ENCODE results near the gene ZNF547. TPM values are rescaled to one million over a fixed set of nuclear protein-coding genes. Genes with fewer than 3 reads are reported as not detected.
A peak's percentile ranks its signal among the peaks of the same experiment; 100 is the strongest.

Gene ZNF547
- total RNA-seq: 1 to 10 TPM; 1.5 to 3.5 TPM
- 3.0 TPM for polyA plus RNA-seq (2013, experiment 1 of 2)
- polyA plus RNA-seq (2013, experiment 2 of 2): 2.1 TPM
- long read RNA-seq, experiment 1: 0 reads
- long read RNA-seq, experiment 2, partial matches to known transcripts: 0 of 2 reads
- long read RNA-seq, experiment 2, other reads (novel, unspliced or antisense): 1 of 2 reads
- long read RNA-seq, experiment 3, transcript ZNF547-201 (4 exons, 2,739 nt): major isoform, 7 of 8 reads
- long read RNA-seq, experiment 3, partial matches to known transcripts: 0 of 8 reads
- long read RNA-seq, experiment 3, other reads (novel, unspliced or antisense): 1 of 8 reads
- long read RNA-seq, experiment 4: 0 reads

GRCh38 chr19:57362997-57363687 lies at the start of gene ZNF547, which contains the start of gene TRAPPC2B:
ZNF547 (plus strand) TSS chr19:57363551; CDS start chr19:57368556, 5,005 bp downstream.
TRAPPC2B (plus strand) TSS chr19:57363551; CDS start chr19:57364834, 1,283 bp downstream.
- H3K9ac ChIP-seq (ENCODE audit: extremely low read depth, low read length, poor library complexity, severe bottlenecking): peak within 1 kb of the TSS; percentile 70
- TF ChIP-seq CTCF (conservative IDR thresholded peaks at IDR 0.05): no peak
- 3 to 4% methylated on average over 41 to 47 of the region's 47 CpGs for WGBS, 2 experiments (ENCODE audit: insufficient coverage in 1 of 2, insufficient read length in 1 of 2)
- Mint-ChIP-seq H3K27ac (peak within 1 kb of the TSS; percentile 96), H3K27me3 (ENCODE audit: insufficient read depth) (no peaks in the 10 kb centered on the region), H3K36me3 (ENCODE audit: low read depth) (peaks cover 23% of the 10 kb centered on the region), H3K4me3 (peak within 1 kb of the TSS; percentile 81), H3K4me1 (peaks cover 8% of the 10 kb centered on the region), H3K9me3 (no peaks in the 10 kb centered on the region)
- DNase-seq: peak; percentile 100
- H3K27ac ChIP-seq (ENCODE audit: low read depth, low read length): peak within 1 kb of the TSS; percentile 80
- H3K4me1 ChIP-seq (ENCODE audit: control insufficient read depth, insufficient read depth, low read length): no peaks in the 10 kb centered on the region
- H3K9me3 ChIP-seq (ENCODE audit: control insufficient read depth, low read length): no peaks in the 10 kb centered on the region
- no peaks in the 10 kb centered on the region for H3K27me3 ChIP-seq (ENCODE audit: control insufficient read depth, insufficient read depth, low read length, poor library complexity, severe bottlenecking)
- H3K4me3 ChIP-seq (ENCODE audit: low read length): peak within 1 kb of the TSS; percentile 89
- peaks cover 15% of the 10 kb centered on the region for H3K36me3 ChIP-seq (ENCODE audit: control insufficient read depth, insufficient read depth, low read length)

- H3K9ac ChIP-seq (ENCODE audit: extremely low read depth, low read length, poor library complexity, severe bottlenecking): no peak overlapping the region
- H3K27me3 ChIP-seq (ENCODE audit: control insufficient read depth, insufficient read depth, low read length, poor library complexity, severe bottlenecking): peaks cover 70% of the 10 kb centered on the region
- no peaks in the 10 kb centered on the region for H3K9me3 ChIP-seq (ENCODE audit: control insufficient read depth, low read length)
- DNase-seq: no peak
- Mint-ChIP-seq H3K4me1 (no peaks in the 10 kb centered on the region), H3K36me3 (ENCODE audit: low read depth) (no peaks in the 10 kb centered on the region), H3K9me3 (peaks cover 7% of the 10 kb centered on the region), H3K27ac (no peak overlapping the region), H3K27me3 (ENCODE audit: insufficient read depth) (peaks cover 75% of the 10 kb centered on the region), H3K4me3 (no peak overlapping the region)
- no peaks in the 10 kb centered on the region for H3K4me1 ChIP-seq (ENCODE audit: control insufficient read depth, insufficient read depth, low read length)
- no peak for TF ChIP-seq CTCF (conservative IDR thresholded peaks at IDR 0.05)
- H3K36me3 ChIP-seq (ENCODE audit: control insufficient read depth, insufficient read depth, low read length): no peaks in the 10 kb centered on the region
- H3K4me3 ChIP-seq (ENCODE audit: low read length): no peak overlapping the region
- 76 to 84% methylated on average over 4 of the region's 4 CpGs for WGBS, 2 experiments (ENCODE audit: insufficient coverage in 1 of 2, insufficient read length in 1 of 2)
- no peak overlapping the region for H3K27ac ChIP-seq (ENCODE audit: low read depth, low read length)
Observed at GRCh38 chr19:57314146-57314545, 49.2 kb upstream of the ZNF547 start.

- Histone ChIP-seq H3K36me3 (ENCODE audit: control insufficient read depth, insufficient read depth, low read length) (no peaks in the 10 kb centered on the region), H3K27me3 (ENCODE audit: control insufficient read depth, insufficient read depth, low read length, poor library complexity, severe bottlenecking) (peaks cover 58% of the 10 kb centered on the region), H3K4me1 (ENCODE audit: control insufficient read depth, insufficient read depth, low read length) (peaks cover 2% of the 10 kb centered on the region), H3K27ac (ENCODE audit: low read depth, low read length) (no peak overlapping the region), H3K4me3 (ENCODE audit: low read length) (no peak overlapping the region), H3K9ac (ENCODE audit: extremely low read depth, low read length, poor library complexity, severe bottlenecking) (no peak overlapping the region), H3K9me3 (ENCODE audit: control insufficient read depth, low read length) (no peaks in the 10 kb centered on the region)
- no peaks in the 10 kb centered on the region for H3K9me3 Mint-ChIP-seq
- peaks cover 59% of the 10 kb centered on the region for H3K27me3 Mint-ChIP-seq (ENCODE audit: insufficient read depth)
- no peak overlapping the region for H3K27ac Mint-ChIP-seq
- H3K4me1 Mint-ChIP-seq: peaks cover 10% of the 10 kb centered on the region
- TF ChIP-seq CTCF (conservative IDR thresholded peaks at IDR 0.05): no peak
- no peaks in the 10 kb centered on the region for H3K36me3 Mint-ChIP-seq (ENCODE audit: low read depth)
- no peak overlapping the region for H3K4me3 Mint-ChIP-seq
- WGBS, 2 experiments (ENCODE audit: insufficient coverage in 1 of 2, insufficient read length in 1 of 2): 36 to 57% methylated on average over 13 to 29 of the region's 29 CpGs
- peak; percentile 63 for DNase-seq
Observed at GRCh38 chr19:57317503-57317902, 45.8 kb upstream of the ZNF547 start.
